Transverse colon (tissue), 4 donors: ENCODE data around the gene DGKG. TPM values are rescaled to one million over a fixed set of nuclear protein-coding genes. Genes with fewer than 3 reads are reported as not detected.

Experiments used
- DNase-seq: peaks from one replicate; pipeline ENCODE4 v3.0.0-alpha.2; 2019
- H3K27ac ChIP-seq, 4 donors: fragments of 200-600 bp; sonication (generic); 2 replicates each; pipeline ENCODE4 v1.5.1; 2016 to 2018; ENCODE audit warnings: inconsistent platforms in 4 of 4
- H3K27me3 ChIP-seq: fragments of 200-600 bp; sonication (generic); 2 replicates; pipeline ENCODE4 v1.5.1; 2017; ENCODE audit warnings: inconsistent platforms
- H3K36me3 ChIP-seq, 4 donors: fragments of 200-600 bp; sonication (generic); 2 replicates each; pipeline ENCODE4 v1.5.1; 2017 to 2019; ENCODE audit warnings: inconsistent platforms in 4 of 4
- H3K4me1 ChIP-seq, 4 donors: fragments of 200-600 bp; sonication (generic); 2 replicates each; pipeline ENCODE4 v1.5.1; 2017 to 2020; ENCODE audit warnings: inconsistent platforms in 4 of 4
- H3K4me3 ChIP-seq, 4 donors: fragments of 200-600 bp; sonication (generic); 1 replicate in 1 of 4; 2 replicates in 3 of 4; pipeline versions ENCODE4 v1.5.1 to v1.6.1; 2017 to 2019; ENCODE audit warnings: inconsistent platforms in 4 of 4
- H3K9me3 ChIP-seq, 2 donors: fragments of 200-600 bp; sonication (generic); 2 replicates each; pipeline ENCODE4 v1.5.1; 2017 to 2019; ENCODE audit warnings: inconsistent platforms in 2 of 2
- CTCF ChIP-seq, 5 experiments: fragments of 200-600 bp in 3 of 5; fragments of 450-650 bp in 2 of 5; sonication (generic) in 3 of 5; IDR thresholded peaks; 1 replicate in 2 of 5; 2 replicates in 3 of 5; pipeline ENCODE4 v1.5.1; 2016 to 2017; ENCODE audit warnings: antibody characterized with exemption in 5 of 5, inconsistent platforms in 3 of 5, mild to moderate bottlenecking in 2 of 5, moderate library complexity in 1 of 5
- EP300 ChIP-seq: sonication (generic); formaldehyde crosslinking; IDR thresholded peaks from one replicate; pipeline ENCODE4 v1.6.1; 2017; ENCODE audit warnings: antibody characterized with exemption, low read depth
- POLR2A ChIP-seq: fragments of 450-650 bp; IDR thresholded peaks from one replicate; pipeline ENCODE4 v1.6.1; 2016; ENCODE audit warnings: antibody characterized with exemption, mild to moderate bottlenecking, moderate library complexity
- POLR2AphosphoS5 ChIP-seq, 3 donors: sonication (generic); formaldehyde crosslinking; IDR thresholded peaks; one replicate each; pipeline ENCODE4 v1.6.1; 2016; ENCODE audit warnings: antibody characterized with exemption in 3 of 3
- WGBS, 2 donors: methylation state at CpG; one replicate each; pipeline ENCODE4 v1.1.5; 2018; ENCODE audit warnings: low coverage in 1 of 2; 5-methylcytosine and 5-hydroxymethylcytosine counted together
- in situ Hi-C, 4 donors: fragments of 200-750 bp; cut with MboI; loops; one replicate each; pipeline versions ENCODE4 v1.15.0 to v1.15.1; 2017; ENCODE audit warnings: low sequenced_read_pairs in 3 of 4, low pct_ligation_motif_present in 1 of 4, low pct_unique_long_range_greater_than_20kb in 1 of 4
- intact Hi-C: fragments of 100-400 bp; cut with DNase I; formaldehyde crosslinking; loops from one replicate; pipeline ENCODE4 v1.15.1; 2023; ENCODE audit warnings: low total_unique reads
- total RNA-seq, 4 donors: library from RNA; depleted of rRNA; stranded (reverse); fragments of >200 nt; gene quantifications; one replicate each; pipeline ENCODE4 v1.1.0, GENCODE V29; 2016

The DGKG gene
- total RNA-seq, 4 donors from 2014 or later: 1.00 to 2.9 (median 1.8) TPM

- DNase-seq: no peak
- in situ Hi-C loops (no loop called here), intact Hi-C loops (no loop called here)
- no peak for TF ChIP-seq EP300
- TF ChIP-seq POLR2AphosphoS5 (IDR thresholded peaks at IDR 0.05): no peak
- Histone ChIP-seq H3K27ac (no peak overlapping the region), H3K36me3 (no peaks in the 10 kb centered on the region), H3K9me3 (no peaks in the 10 kb centered on the region), H3K4me3 (no peak overlapping the region), H3K27me3 (no peaks in the 10 kb centered on the region), H3K4me1 (no peaks in the 10 kb centered on the region)
- WGBS, 2 donors: 88 to 100% methylated on average over 7 of the region's 7 CpGs
Observed at GRCh38 chr3:186127463-186127862, 234.6 kb downstream of the DGKG start.

- DNase-seq: no peak
- intact Hi-C loops: no loop called here
- Histone ChIP-seq H3K4me3 (no peak overlapping the region), H3K27me3 (no peaks in the 10 kb centered on the region), H3K27ac (no peak overlapping the region), H3K4me1 (no peaks in the 10 kb centered on the region), H3K36me3 (no peaks in the 10 kb centered on the region), H3K9me3 (no peaks in the 10 kb centered on the region)
- 90 to 92% methylated on average over 2 of the region's 2 CpGs for WGBS, 2 donors
- TF ChIP-seq CTCF (IDR thresholded peaks at IDR 0.05) (no peak), POLR2AphosphoS5 (IDR thresholded peaks at IDR 0.05) (no peak)
- in situ Hi-C loops: no loop called here
Observed at GRCh38 chr3:186125118-186125517, 236.9 kb downstream of the DGKG start.

- no peaks in the 10 kb centered on the region for H3K4me1 ChIP-seq
- H3K36me3 ChIP-seq: no peaks in the 10 kb centered on the region
- no peak overlapping the region for H3K27ac ChIP-seq
- no peaks in the 10 kb centered on the region for H3K9me3 ChIP-seq
- DNase-seq: no peak
- TF ChIP-seq POLR2AphosphoS5 (IDR thresholded peaks at IDR 0.05) (no peak), CTCF (IDR thresholded peaks at IDR 0.05) (no peak), EP300 (no peak), POLR2A (no peak)
- intact Hi-C loops (no loop called here), in situ Hi-C loops (loop anchor here in 1 of 4 donors (25.0 kb wide), 1 partner anchor 663 kb away; the partner anchor contains the start of gene EIF4A2)
- WGBS, 2 donors: 72 to 76% methylated on average over 2 to 5 of the region's 5 CpGs
- H3K27me3 ChIP-seq: no peaks in the 10 kb centered on the region
- no peak overlapping the region for H3K4me3 ChIP-seq
Observed at GRCh38 chr3:186124592-186124991, 237.4 kb downstream of the DGKG start.

- no peaks in the 10 kb centered on the region for H3K4me1 ChIP-seq
- H3K36me3 ChIP-seq: no peaks in the 10 kb centered on the region
- no peak for TF ChIP-seq POLR2A
- no peak for TF ChIP-seq CTCF (IDR thresholded peaks at IDR 0.05)
- no peak for TF ChIP-seq EP300
- no peak for TF ChIP-seq POLR2AphosphoS5 (IDR thresholded peaks at IDR 0.05)
- no peak overlapping the region for H3K4me3 ChIP-seq
- DNase-seq: no peak
- no peaks in the 10 kb centered on the region for H3K9me3 ChIP-seq
- no peak overlapping the region for H3K27ac ChIP-seq
- WGBS, 2 donors: 69 to 73% methylated on average over 4 to 5 of the region's 5 CpGs
- peaks cover 9% of the 10 kb centered on the region for H3K27me3 ChIP-seq
- in situ Hi-C loops: loop anchor here in 1 of 4 donors (25.0 kb wide), 1 partner anchor 664 kb away; the partner anchor contains the start of gene EIF4A2
- intact Hi-C loops: no loop called here
Observed at GRCh38 chr3:186123012-186123411, 239.0 kb downstream of the DGKG start.

GRCh38 chr3:186121968-186122367 lies 240.1 kb downstream of the DGKG start:
- H3K27me3 ChIP-seq: peaks cover 10% of the 10 kb centered on the region
- no peaks in the 10 kb centered on the region for H3K36me3 ChIP-seq
- H3K4me3 ChIP-seq: no peak overlapping the region
- no peaks in the 10 kb centered on the region for H3K4me1 ChIP-seq
- intact Hi-C loops (no loop called here), in situ Hi-C loops (loop anchor here in 1 of 4 donors (25.0 kb wide), 1 partner anchor 665 kb away; the partner anchor contains the start of gene EIF4A2)
- H3K9me3 ChIP-seq: no peaks in the 10 kb centered on the region
- WGBS, 2 donors: 28 to 57% methylated on average over 1 to 2 of the region's 2 CpGs
- no peak for DNase-seq
- TF ChIP-seq POLR2A: no peak
- TF ChIP-seq CTCF (IDR thresholded peaks at IDR 0.05): no peak
- no peak for TF ChIP-seq POLR2AphosphoS5 (IDR thresholded peaks at IDR 0.05)
- TF ChIP-seq EP300: no peak
- no peak overlapping the region for H3K27ac ChIP-seq
